GM12891 (cell line): ENCODE data around the gene FTO.

Experiments used
- POLR2A ChIP-seq: IDR thresholded peaks from 2 replicates; pipeline ENCODE4 v1.6.1; 2011; ENCODE audit warnings: low read depth, low read length, control low read depth
- POLR2AphosphoS5 ChIP-seq: IDR thresholded peaks from 2 replicates; pipeline ENCODE4 v1.6.1; 2011; ENCODE audit warnings: low read depth, low read length, control low read depth
- SPI1 ChIP-seq: IDR thresholded peaks from 2 replicates; pipeline ENCODE4 v1.6.1; 2011; ENCODE audit warnings: low read depth, low read length, control low read depth
- TAF1 ChIP-seq: IDR thresholded peaks from 2 replicates; pipeline ENCODE4 v1.6.1; 2011; ENCODE audit warnings: low read depth, low read length, control low read depth

- TF ChIP-seq POLR2AphosphoS5 = no peak
- no peak for TF ChIP-seq POLR2A
- TF ChIP-seq SPI1 = no peak
- no peak for TF ChIP-seq TAF1
Observed at GRCh38 chr16:54136276-54136625, 432.3 kb downstream of the FTO start.
